Stimulated activated CD4-positive, alpha-beta T cell treated with anti-CD3 and anti-CD28 coated beads, TNF-alpha, amount 100 ng/mL, for 4 hours (primary cell): ENCODE results near the gene SUN5.
A peak's percentile ranks its signal among the peaks of the same experiment; 100 is the strongest.
"Not testable (repeated sequence)": the region's sequence is repeated elsewhere in the genome, so short reads cannot be mapped to it uniquely, and the experiment has no call there.

Experiments
- DNase-seq, 3 experiments: peaks; one replicate each; pipeline ENCODE4 v3.0.0-alpha.2; 2020; ENCODE audit warnings: low read depth in 3 of 3

The SUN5 gene

DNA sequence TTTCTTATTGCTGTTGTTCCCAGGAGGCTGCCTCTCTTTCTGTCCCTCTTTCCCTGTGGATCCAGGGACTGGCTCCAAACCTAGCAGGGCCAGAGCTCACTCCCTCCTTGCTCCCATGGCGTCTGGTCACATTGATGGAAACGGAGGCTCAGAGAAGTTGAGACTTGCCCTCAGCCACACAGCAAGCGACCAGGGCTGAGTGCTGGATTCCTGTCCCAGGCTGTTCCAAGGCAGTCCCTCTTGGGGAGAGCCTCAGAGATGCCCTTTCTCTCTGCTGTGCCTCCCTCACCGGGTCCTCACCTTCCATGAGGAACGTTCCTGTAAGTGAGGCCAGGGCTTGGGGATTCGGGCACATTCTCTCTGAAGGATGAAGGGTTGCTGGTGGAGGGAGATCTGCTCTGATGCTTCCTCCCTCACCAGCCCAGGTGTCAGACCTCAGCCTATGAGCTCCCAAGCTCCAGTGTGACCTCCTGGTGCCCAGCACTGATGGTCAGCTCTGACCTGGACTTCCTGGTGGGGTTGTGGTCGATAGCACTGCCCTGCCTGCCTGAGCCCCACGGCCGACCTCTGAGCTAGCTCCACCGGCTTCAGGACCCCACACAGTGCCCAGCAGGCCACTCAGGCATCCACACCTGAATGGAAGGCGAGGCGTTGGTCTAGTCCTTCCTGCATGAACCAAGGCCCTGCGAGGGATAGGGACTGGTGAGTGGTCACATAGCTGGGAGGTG is 26.8 kb downstream of the SUN5 start:
- no peak for DNase-seq

DNA sequence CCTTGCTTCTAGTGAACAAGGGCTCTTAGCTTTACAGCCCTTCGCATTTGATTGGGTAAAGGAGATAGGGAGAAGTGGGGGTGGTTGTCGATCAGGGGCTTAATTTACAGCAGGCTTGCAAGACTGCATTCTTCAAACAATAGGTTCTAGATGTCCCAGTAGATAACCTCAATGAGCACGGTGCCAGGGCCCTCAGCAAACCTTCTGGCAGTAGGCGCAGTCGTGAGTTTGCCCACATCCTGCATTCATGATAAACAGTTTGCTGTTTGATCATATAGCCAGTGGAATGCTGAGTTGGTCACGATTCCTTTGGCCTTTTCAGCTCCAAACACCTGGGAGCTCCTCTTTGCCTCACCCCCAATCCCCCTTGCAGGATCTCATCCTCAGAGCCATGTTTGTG is 27.5 kb downstream of the SUN5 start:
- DNase-seq, result no peak

DNA sequence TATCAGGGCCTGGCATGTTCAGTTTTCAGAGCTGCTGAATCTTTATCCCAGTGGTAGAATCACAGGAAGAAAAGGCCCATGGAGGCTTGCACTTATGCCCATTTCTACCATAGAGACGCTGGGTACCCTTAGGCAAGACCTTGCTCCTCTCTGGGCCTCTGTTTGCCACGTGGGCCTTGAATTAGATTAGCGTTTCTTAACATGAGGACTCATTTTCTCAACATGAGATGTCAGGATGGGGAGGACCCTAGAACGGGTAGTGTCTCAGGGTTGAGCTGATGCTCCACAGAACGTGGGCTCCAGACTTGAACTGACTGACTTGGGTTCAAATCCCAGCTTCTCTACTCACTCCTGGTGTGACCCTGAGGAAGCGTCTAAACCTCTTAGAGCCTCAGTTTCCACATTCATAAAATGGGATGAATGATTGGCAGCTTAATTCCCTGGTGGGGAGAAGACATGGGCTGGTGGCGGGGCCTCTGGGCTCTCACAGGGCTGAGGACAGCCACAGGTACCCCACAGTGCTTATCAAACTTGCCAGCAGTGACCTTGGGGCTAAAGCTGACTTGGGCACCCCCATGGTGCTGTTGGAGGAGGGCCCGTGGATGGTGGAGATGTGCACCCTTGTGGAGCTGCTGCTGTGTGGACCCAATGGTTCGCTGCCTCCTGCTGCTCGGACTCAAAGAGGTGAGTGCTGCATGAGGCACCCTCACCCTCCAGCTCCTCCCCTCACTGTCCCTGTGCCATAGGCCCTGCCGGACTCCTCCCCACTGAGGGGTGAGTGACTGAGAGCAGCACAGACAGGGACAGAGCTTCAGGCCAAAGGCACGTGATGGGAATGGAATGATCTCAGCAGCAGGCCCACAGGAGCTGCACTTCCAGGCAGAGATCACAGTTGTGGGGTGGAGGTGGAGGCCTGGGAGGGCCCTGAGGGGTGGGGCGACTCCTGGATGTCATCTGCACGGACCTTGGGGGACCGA is 28.2 kb downstream of the SUN5 start:
- no peak for DNase-seq

DNA sequence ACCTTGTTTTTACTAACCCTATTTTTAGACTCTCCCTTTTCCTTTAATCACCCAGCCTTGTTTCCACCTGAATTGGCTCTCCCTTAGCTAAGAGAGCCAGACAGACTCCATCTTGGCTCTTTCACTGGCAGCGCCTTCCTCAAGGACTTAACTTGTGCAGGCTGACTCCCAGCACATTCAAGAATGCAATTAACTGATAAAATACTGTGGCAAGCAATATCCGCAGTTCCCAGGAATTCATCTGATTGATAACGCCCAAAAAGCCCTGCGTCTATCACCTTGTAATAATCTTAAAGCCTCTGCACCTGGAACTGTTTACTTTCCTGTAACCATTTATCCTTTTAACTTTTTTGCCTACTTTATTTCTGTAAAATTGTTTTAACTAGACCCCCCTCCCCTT is 29.1 kb downstream of the SUN5 start:
- not testable (repeated sequence) for DNase-seq

DNA sequence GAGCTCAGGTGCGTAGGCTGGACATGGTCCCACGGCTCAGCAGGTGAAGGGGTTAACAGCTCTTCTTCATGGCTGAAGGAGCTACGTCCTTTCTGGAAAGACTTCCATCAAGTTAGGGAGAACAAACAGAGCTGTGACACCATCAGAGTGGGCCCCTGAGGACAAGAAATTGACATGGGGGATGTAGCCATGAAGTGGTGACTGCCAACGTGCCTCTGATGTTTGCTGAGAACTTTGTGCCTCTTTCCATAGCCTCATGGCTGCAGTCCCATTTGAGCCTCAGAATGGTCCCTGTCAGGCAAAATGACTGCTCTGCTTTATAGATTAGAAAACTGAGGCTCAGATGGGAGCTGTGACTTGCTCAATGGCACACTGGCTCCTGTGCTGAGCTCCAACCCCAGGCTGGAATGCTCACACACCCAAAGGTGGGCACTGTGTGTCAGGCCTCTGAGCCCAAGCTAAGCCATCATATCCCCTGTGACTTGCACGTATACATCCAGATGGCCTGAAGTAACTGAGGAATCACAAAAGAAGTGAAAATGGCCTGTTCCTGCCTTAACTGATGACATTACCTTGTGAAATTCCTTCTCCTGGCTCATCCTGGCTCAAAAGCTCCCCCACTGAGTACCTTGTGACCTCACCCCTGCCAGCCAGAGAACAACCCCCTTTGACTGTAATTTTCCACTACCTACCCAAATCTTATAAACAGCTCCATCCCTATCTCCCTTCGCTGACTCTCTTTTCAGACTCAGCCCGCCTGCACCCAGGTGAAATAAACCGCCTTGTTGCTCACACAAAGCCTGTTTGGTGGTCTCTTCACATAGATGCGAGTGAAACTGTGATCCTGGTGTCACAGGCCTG is 29.8 kb downstream of the SUN5 start:
- not testable (repeated sequence) for DNase-seq

DNA sequence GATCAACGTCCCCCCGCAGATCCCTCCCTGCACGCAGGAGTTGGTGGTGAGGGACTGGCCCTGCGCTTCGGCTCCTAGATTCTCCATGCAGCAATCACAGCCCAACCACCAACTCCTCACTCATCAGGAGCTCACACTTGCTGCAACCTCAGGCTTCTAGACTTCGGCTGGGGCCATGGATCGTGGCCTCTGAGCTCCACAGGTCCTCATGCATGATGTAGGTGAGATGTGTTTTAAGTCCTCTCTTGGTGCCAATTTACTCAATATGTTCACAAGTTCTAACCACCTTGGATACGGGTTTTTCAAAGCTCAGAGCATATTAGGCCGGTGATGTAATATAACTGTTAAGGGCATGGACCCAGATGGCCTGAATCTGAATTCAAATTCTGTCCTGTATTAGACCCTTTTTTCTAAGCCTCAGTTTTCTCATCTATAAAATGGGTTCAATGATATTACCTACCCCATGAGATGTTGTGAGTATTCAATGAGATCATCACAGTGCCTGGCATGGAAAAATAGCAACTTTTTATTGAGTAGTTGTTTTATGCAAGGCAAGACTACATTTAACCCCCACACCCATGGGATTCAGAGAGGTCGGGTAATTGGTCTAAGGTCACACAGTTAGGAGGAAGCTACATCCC is 31.0 kb downstream of the SUN5 start:
- no peak for DNase-seq

DNA sequence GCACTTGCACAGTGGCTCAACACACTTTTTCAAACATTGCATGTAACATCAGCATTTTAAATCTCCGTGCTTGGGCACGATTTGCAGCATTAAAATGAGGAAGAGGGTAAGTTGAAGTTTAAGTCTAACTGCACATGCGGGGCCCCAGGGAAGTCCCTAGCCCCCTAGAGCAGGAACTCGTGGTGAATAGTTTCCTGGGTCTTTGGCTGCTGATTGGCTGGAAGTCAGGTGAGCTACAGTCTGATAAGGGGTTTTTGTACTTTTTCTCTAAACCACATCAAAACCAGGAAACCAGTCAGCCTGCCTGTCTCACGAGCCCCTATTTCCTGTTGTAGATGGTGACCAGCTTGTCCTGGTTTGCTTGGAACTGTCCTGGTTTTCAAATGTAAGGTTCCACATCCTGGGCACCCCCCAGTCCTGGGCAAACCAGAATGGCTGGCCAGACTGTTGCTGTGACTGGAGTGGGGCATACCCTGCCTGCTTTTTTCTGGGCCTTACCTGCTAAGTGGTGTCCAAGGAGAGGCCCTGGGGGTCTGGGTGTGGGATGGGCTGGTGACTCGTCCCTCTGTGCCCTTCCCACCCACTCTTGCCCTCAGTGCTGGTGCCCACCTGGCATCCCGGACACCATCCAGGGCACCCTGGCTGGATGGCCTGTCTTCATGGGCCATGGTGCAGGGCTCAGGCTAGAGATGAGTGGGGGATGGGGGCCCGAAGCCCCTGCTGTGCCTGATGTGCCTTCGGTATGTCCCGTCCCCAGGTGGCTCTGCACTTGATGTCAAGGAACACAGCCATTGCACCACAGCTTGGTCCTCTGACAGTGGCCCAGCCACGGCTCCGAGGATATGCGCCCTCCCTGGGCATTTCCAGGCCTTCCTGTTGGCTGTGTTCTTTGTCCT is 31.8 kb downstream of the SUN5 start:
- peak in 2 of 3 experiments; percentile 61 to 76 for DNase-seq

DNA sequence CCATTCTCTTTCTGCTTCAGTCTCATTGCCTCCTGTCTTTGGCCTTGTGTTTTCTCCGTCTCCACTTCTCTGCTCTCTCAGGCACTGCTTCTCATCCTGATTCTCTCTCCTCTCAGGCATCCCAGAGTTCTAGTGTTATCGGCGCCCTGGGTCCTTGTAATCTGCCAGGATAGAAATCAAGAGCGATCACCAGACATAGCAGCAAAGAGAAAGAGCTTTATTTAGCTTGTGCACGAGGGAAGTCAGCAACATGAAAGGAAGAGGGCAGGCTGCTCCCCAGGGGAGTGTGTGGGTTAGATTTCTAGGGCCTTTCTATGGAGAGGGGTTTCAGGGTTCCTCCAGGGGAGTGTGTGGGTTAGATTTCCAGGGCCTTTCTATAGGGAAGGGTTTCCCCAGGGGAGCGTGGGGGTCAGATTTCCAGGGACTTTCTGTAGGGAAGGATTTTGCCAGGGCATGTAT is 32.5 kb downstream of the SUN5 start:
- DNase-seq, result no peak

DNA sequence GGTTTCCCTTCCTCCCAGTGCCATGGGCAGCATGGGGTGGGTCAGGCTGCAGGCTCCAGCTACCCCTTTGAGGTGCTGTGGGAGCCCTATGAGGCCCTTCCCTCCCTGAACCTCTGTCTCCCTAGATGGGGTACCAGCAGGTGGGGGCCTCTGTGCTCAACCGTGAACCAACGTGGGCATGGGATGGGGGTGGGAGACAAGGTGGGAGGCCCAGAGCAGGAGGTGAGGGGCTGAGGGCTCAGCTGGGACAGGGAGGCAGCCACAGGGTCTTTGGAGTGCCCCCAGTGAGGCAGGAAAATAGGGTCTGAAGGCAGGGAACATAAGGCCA is 33.3 kb downstream of the SUN5 start:
- no peak for DNase-seq

DNA sequence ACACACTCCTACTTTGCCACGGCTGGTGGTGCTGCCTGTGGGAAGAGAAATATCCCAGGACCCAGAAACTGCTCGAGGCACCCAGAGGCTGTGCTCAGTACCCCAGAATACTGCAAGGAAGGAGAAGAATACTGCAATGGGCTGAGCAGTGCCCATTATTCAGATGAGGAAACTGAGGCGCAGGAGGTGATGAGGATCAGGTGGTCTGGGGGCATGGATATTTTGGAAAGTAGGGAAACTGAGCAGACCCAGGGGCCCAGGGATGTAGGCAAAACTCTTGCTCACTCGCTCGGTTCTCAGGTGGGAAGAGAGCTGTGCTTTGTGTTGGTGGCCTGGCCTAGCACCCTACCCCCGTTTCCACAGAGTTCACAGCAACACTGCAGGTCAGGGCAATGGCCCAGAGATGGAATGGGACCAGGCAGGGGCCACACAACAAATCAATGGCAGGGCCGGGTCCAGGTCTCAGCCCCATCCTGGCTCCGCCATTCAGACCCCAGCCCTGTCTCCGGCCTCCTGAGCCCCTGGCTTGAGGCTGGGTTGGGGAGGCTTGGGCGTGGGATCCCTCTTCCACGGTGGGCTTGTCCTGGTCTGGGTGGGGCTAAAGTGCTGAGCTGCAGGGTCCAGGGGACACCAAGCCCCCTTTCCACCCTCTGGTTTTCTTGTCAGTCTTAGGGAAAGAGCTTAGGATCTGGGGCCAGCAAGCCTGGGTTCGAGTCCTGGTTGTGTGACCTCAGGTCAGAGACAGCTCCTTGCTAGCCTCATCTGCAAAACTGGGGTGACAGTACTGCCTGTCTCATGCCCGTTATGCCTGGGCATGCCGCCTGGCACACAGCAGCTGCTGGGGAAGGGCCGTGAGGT is 33.9 kb downstream of the SUN5 start:
- DNase-seq, result no peak

DNA sequence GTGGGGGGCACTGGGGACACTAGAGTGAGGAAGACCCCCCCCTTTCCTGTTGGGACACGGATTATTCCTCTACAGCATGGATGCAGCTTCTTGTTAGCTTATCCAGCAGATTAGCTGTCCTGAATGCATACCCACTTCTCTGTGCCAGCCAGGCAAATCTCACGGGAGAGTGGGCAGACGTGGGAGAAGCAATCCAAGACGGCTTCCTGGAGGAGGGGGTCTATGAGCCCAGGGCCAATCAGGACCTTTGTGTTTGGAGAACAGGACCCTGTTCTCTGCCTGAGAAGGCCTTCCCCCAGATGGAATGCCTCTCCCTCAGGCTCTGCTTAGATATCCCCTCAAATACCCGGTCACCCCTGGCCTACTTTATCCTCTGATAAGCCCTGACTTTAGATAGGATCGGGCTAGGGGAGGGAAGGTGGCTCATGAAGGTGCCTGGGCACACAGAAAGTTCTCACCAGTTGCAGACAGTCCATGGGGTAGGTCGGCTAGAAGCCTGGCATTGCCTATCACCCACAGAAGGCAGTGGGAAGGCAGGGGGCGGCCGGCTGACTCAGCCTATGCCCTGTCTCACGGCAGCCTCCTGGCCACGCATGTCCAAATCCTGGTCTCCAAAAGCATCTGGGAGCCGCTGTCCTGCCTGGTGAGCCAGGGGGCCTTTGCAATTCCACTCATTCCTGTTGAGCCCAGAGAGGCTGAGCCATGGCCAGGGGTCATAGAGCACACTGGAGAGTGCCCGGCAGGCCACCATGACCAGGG is 34.7 kb downstream of the SUN5 start:
- DNase-seq, result no peak

DNA sequence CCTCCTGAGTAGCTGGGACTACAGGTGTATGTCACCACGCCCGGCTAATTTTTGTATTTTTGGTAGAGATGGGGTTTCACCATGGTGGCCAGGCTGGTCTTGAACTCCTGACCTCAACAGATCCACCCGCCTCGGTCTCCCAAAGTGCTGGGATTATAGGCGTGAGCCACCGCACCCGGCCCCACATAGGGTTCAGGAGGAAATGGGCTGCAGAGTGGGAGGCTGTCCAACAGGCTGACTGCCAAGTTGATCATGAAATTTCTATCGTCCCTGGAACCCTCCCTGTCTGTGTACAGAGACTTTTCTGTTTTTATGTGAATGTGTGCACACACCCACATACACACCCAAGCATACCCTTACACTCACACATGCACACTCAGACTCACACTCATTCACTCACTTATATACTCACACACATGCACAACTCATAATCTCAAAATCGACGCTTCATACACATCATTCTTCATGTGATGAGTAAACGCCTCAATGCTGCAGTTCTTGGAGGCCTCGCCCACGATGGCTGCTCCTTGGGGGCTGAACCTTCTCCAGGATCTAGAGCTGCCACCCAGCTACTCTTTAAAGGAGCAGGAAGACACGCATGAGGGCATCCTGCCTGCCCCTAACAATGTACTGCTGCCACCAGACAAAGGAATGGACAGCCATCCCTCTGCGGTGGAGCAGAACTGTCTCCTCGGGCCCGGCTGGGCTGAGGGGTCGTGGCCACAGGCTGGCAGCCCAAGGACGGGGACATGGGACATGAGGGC is 35.6 kb downstream of the SUN5 start:
- DNase-seq, result no peak

DNA sequence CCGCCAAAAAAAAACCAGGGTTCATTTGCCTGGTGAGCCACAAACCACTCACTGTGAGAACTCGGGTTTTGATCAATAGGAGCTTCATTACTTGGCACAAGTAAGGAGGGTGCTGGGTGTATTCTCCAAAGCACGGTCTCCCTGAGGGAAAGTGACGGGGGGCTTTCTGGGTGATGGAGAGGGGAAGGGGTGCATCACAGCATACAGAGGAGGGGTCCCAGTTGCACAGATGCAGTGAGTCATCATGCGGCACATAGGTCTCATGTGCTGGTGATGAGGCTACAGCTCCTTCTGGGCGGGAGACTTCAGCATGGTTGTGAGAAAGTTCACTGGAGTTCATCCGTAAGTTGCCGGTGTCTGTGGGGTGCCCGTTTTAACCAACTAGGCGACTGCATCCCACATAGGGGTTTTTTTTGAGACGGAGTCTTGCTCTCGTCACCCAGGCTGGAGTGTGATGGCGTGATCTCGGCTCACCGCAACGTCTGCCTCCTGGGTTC is 36.2 kb downstream of the SUN5 start:
- no peak for DNase-seq

DNA sequence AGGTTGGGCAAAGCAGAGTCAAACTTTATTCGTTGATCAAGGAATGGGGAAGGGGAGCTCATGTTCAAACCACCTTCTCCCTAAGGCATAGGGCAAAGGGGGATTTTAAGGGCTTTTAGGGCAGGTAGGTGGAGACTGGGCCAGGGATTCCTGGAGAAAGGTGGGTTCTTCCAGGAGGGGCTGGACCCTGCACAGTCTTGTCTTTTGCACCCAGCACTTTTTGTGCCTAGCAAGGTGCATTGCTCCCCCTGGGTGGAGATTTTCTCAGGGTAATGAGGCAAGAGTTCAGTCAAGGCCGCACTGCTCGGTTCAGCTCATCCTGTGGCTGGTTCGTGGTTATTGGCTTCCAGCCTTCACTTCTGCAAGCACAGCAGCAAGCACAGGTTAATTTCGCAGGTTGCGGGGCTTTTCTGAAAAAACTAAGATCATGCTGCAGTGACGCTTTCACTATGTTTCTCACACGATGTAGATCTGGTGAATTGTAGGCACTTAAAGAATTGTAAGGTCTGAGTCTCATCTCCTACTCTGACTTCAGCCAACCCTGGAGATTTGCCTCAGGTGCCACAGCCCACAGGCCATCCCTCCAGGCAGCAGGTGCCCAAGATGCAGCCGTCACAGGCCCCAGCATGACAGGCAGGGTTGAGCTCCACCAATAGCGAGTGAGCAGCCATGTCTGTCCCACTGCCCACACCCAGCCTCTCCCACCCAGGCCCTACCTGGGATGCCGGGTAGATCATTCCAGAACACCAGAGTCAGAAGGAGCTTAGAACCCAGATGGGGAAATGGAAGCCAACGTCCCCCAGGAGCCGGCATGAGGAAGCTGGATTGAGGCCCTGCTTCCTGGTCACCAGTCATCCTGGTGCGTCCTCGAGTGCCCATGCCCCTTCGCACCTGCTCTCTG is 37.1 kb downstream of the SUN5 start:
- no peak for DNase-seq

DNA sequence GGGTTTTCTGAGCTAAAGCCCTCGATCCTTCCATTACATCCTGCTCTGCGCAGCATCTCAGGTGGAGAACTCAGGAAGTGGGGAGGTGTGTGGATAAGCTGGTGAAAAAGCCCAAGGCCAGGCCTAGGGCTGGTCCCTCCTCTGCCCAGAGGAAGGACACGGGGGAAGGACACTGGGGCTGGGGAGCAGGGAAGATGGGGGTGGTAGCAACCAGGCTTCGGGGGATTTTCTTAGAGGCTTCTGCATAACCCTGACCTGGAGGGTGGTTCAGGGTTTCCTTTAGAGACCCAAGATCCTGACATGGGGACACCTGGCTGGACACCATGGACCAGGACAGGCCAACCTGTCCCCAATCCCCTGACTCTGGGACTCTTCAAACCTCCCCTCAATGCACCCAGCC is 37.9 kb downstream of the SUN5 start:
- no peak for DNase-seq

DNA sequence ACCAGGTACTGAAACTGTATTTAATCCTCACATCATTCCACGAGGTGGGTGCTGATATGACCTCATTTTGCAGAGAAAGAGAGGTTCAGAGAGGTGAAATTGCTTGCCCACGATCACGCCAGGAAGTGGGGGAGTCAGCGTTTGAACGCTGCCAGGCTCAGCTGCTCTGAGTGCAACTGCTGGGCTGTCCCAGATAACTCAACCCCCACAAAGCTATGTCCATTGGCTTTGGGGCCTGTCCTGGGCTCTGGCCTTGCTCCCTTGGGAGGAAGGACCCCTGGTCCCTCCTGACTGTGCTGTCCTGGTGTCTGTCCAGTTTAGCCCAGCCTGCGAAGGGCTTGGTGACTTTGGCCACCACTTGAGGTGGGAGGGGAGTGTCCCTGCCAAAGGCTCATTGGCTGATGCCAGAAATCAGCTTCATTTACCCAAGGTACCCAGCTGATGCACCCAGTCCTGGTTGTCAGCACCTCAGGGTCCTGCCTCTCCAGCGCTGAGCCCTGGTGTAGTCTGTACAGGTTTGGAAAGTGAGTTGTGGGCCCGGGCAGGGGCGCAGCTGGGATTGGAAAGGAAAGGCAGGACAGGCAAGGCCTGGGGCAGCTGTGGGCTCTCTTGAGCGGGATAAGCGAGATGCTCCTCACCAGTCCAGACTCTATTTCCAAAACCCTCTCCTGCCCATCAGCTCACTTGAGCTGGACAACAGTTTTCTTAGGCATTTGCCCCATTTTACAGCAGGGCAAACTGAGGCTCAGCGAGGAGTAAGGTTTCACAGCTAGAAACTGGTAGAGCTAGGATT is 38.5 kb downstream of the SUN5 start:
- DNase-seq, result no peak
